GM18505 (cell line): ENCODE results near the gene ZNF236.

Experiments
- ATAC-seq: cut with Tn5 transposase; IDR thresholded peaks from one replicate; pipeline ENCODE4 v1.9.1; 2021; ENCODE audit not compliant: unreplicated experiment
- POLR2A ChIP-seq: IDR thresholded peaks from 4 replicates; pipeline ENCODE4 v1.6.1; 2011; ENCODE audit warnings: borderline replicate concordance; ENCODE audit not compliant: insufficient read depth, insufficient read length; ENCODE audit errors: extremely low read depth

Gene ZNF236

GRCh38 chr18:77006305-77007175 is 184.2 kb downstream of the ZNF236 start:
- no peak for TF ChIP-seq POLR2A
- no peak for ATAC-seq

GRCh38 chr18:77007251-77007650 is 184.9 kb downstream of the ZNF236 start:
- no peak for ATAC-seq
- TF ChIP-seq POLR2A = no peak

GRCh38 chr18:77008006-77008405 is 185.6 kb downstream of the ZNF236 start:
- TF ChIP-seq POLR2A = no peak
- ATAC-seq = no peak

- no peak for TF ChIP-seq POLR2A
- no peak for ATAC-seq
These were observed 186.4 kb downstream of the ZNF236 start for GRCh38 chr18:77008576-77009315.

GRCh38 chr18:77009675-77010074 is 187.3 kb downstream of the ZNF236 start:
- ATAC-seq = no peak
- TF ChIP-seq POLR2A = no peak

GRCh38 chr18:77012120-77012519 is 189.8 kb downstream of the ZNF236 start:
- no peak for ATAC-seq
- TF ChIP-seq POLR2A = no peak

- no peak for ATAC-seq
- TF ChIP-seq POLR2A = no peak
These were observed 190.6 kb downstream of the ZNF236 start for GRCh38 chr18:77012806-77013541.

- no peak for ATAC-seq
- TF ChIP-seq POLR2A = no peak
These were observed 191.6 kb downstream of the ZNF236 start for GRCh38 chr18:77013811-77014521.

GRCh38 chr18:77014538-77014937 is 192.2 kb downstream of the ZNF236 start:
- no peak for ATAC-seq
- no peak for TF ChIP-seq POLR2A

- ATAC-seq = no peak
- no peak for TF ChIP-seq POLR2A
These were observed 192.8 kb downstream of the ZNF236 start for GRCh38 chr18:77015169-77015568.

GRCh38 chr18:77015771-77016710 is 193.7 kb downstream of the ZNF236 start:
- TF ChIP-seq POLR2A = no peak
- no peak for ATAC-seq

GRCh38 chr18:77016936-77017335 is 194.6 kb downstream of the ZNF236 start:
- no peak for TF ChIP-seq POLR2A
- no peak for ATAC-seq
